KG1 (cell line): Measurements from ENCODE around the gene PCBD2.
"Not testable (repeated sequence)": the region's sequence is repeated elsewhere in the genome, so short reads cannot be mapped to it uniquely, and the experiment has no call there.

Source experiments
- DNase-seq: peaks from one replicate; lab custom pipeline; 2025; lab: John Stamatoyannopoulos, UW

The PCBD2 gene

GRCh38 chr5:134906811-134907210 lies 1.9 kb downstream of the PCBD2 start:
- no peak for DNase-seq

- DNase-seq: not testable (repeated sequence)
Observed at GRCh38 chr5:134910752-134911151, 5.8 kb downstream of the PCBD2 start.

GRCh38 chr5:134911285-134912206 lies 6.6 kb downstream of the PCBD2 start:
- no peak for DNase-seq

DNA sequence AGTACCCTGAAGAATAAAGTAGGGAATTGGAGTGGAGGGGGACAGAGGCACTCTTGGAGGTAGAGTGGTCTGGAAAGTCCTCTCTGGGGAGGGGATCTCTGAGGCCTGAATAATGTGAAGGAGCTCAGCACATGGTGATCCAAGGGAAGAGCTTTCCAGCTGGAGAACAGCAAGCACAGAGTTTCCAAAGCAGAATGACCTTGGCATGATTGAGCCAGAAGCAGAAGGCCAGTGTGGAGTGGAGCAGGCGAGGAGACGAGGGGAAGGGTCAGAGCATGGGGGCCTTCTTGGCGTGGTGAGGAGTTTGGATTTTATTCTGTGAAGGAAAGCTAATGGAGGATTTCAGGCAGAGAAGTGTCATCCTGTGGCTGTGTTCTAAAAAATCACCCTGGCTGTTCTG lies 8.3 kb downstream of the PCBD2 start:
- DNase-seq: no peak

DNA sequence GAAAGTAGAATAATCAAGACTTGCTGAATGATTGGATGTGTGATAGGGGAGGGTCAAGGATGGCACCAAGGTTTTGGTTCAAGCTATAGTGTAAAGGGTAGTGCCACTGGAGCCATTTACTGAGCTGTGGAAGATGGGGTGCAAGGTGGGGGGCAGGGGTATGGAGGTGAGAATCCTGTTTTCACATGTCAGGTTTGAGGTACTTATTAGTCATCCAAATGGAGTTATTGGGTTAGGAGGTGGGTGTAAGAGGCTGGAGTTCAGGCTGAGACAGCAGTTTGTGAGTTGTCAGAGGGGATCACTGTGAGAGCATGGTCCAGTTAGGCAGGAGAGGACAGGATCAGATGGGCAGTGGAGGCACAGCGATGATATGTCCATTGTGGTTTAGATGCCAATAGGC lies 8.9 kb downstream of the PCBD2 start:
- no peak for DNase-seq

DNA sequence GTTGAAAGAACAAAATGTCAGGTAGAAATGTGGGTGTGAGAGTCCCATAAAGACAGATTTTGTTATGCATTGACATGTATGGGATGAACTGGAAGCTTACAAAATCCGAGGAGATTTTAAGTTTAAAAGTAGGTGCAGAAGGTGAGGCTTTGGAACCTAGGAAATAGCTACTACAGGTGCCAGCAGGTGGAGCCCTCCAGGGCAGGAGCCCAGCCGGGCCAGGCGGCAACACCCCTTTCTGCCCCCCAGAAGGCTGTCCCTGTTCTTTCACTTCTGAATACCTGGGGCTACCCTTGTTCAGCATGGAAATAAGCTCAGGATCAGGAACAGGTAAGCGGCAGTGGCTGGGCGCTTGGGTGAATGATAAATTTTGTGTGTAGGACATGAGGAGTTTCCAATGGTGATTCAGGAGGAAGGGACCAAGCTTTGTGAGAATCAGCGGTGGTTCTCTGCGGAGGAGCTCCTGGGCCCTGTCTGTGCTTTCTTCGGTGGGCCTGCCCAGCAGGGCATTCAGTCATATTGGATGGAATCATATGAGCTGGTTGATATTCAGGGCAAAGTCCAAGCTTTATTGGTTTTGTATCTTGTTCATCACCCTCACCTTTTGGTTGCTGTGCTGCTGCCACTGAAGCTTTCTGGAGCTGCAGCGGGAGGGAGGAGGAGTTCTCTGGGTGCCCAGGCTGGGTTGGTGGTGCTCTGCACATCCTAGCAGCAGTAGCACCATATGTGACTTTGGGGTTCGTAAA lies 12.3 kb downstream of the PCBD2 start:
- DNase-seq: no peak

DNA sequence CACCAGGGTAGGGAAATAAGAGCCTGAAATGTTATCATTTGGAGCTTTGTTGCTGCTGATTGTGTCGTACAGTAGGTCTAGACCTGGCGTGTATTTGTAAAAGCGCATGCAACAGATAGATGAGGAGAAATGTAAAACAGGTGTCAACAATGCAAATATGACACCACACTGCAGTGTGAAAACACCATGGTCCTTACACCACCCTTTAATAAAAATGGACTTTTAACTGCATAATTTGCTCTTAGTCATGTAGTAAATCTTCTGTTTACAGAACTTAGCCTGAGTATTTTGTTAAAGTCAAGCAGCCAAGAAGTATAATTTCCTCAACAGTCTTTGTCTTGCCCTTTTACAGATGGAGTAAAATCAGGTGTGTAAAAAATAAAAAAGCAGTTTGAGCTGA lies 13.9 kb downstream of the PCBD2 start:
- DNase-seq: no peak

DNA sequence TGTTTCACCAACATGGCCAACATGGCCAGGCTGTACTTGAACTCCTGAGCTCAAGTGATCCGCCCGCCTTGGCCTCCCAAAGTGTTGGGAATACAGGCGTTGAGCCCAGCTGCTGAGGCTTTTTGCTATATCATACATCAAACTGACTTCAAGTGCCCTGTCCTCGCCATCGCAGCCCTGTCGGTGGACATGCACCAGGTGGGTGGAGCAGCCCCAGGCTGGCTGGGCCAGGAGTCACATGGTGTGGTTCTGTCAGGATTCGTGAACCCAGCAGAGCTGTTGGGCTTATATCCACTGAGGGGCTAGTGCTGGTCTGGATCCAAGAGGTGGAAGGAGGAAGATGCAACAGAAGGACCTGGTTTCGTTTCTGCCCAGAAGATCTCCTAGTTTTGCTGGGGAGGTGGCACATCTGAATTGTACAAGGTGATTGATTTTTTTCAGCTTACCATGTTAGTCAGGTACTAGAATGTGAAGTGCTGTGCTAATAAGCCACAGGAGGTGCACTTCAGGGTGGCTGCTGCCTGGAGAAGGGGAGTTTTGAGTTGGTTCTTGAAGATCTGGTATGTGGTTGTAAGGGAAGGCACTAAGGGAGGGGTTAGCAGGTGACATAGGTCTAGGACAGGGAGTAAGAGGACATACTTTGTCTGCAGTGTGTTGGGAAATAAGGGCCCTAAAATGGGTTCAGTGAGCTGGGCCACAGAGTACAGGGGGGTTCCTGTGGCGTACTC lies 16.1 kb downstream of the PCBD2 start:
- no peak for DNase-seq

GRCh38 chr5:134932508-134932907 lies 27.6 kb downstream of the PCBD2 start:
- no peak for DNase-seq

GRCh38 chr5:134934202-134934601 lies 29.3 kb downstream of the PCBD2 start:
- DNase-seq: no peak

- no peak for DNase-seq
Observed at GRCh38 chr5:134935711-134936602, 31.0 kb downstream of the PCBD2 start.

DNA sequence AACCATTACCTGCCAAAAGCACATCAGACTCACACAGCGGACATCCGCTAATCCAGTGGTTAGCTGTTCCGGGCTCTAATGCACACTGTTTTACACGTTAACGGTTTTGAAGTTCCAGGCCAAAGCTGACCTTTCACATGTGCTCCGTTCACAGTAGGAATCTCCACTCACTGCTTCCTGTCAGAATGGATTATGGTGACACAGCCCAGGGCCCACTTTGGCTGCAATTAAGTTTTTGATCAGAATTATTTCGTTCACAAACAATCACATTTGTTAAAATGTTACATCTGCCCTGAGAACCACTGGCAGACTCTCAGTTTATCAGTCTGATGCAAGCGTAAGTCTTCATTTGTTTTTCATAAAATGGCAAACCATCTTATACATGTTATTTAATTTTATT lies 32.6 kb downstream of the PCBD2 start:
- DNase-seq: no peak

- DNase-seq: no peak
Observed at GRCh38 chr5:134938030-134938429, 33.1 kb downstream of the PCBD2 start.

GRCh38 chr5:134939500-134939899 lies 34.6 kb downstream of the PCBD2 start:
- DNase-seq: no peak

DNA sequence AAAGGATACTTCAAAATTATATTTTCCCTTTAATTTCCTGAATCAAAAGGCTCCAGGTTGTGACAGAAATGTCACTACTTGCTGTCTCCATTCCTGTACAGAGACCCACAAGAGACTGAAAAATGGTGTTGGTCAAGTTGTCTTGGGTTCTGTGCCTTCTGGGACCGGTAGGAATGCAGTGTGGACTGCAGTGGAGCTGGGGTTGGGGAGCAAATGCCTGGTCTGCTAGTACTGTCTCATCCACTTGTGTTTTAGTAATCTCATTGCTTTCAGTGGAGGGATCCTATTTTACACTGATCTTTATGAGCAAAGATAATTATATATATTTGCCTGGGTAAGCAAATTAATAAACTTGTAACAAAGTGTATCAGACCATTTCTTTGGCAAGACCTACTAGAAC lies 38.6 kb downstream of the PCBD2 start:
- no peak for DNase-seq

- DNase-seq: no peak
Observed at GRCh38 chr5:134944630-134945029, 39.7 kb downstream of the PCBD2 start.

- no peak for DNase-seq
Observed at GRCh38 chr5:134945041-134945440, 40.1 kb downstream of the PCBD2 start.

- DNase-seq: no peak
Observed at GRCh38 chr5:134948911-134949310, 44.0 kb downstream of the PCBD2 start.

DNA sequence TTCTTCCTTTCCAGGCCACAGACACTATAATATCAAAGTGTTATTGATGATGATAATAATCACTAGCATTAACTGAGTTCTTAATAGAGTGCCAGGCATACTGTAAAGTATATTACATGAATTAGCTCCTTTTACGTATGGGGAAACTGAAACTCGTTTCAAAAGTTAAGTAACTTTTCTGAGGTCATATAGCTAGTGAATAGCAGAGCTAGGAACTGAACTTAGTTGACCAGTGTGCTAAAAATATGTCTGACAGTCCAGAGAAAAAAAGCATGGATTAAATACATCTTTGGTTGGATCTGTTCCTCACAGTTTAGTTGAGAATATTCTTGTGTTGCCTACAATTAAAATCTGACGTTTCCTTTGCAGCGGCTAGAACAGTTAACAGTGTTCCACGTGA lies 44.4 kb downstream of the PCBD2 start:
- no peak for DNase-seq

- DNase-seq: no peak
Observed at GRCh38 chr5:134957920-134958608, 53.1 kb downstream of the PCBD2 start.

DNA sequence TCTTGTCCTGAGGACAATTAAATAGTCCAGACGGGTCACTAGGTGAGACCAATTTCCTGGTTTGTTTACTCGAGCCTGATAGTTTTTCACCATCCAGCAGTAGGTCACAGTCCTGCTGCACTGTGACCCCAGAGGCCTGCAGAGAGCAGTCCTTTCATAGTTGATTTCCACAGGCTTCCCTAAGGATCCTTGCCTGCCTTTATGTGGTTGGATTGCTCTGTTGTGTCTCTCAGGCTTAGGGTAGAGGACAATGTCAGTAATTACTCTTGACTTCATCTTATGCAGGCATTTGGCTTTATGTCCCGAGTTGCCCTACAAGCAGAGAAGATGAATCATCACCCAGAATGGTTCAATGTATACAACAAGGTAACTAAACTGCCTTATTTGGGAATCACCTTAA lies 53.8 kb downstream of the PCBD2 start:
- no peak for DNase-seq
